ENCODE data around the gene INVS. TPM values are rescaled to one million over a fixed set of nuclear protein-coding genes. Genes with fewer than 3 reads are reported as not detected.

Gene INVS
- total RNA-seq, 1 experiment from 2014 or later, result 18.6 TPM

- DNase-seq (ENCODE audit: low read depth), result no peak
These were observed 182.0 kb downstream of the INVS start for GRCh38 chr9:100281066-100281465.

- DNase-seq (ENCODE audit: low read depth), result no peak
These were observed 182.8 kb downstream of the INVS start for GRCh38 chr9:100281676-100282387.

GRCh38 chr9:100282388-100282719 lies 183.3 kb downstream of the INVS start:
- no peak for DNase-seq (ENCODE audit: low read depth)

- DNase-seq (ENCODE audit: low read depth), result no peak
These were observed 185.2 kb downstream of the INVS start for GRCh38 chr9:100284247-100284646.

- DNase-seq (ENCODE audit: low read depth), result no peak
These were observed 186.0 kb downstream of the INVS start for GRCh38 chr9:100285080-100285479.

GRCh38 chr9:100285601-100286000 lies 186.6 kb downstream of the INVS start:
- DNase-seq (ENCODE audit: low read depth), result no peak

- no peak for DNase-seq (ENCODE audit: low read depth)
These were observed 187.2 kb downstream of the INVS start for GRCh38 chr9:100286257-100286656.

- no peak for DNase-seq (ENCODE audit: low read depth)
These were observed 188.1 kb downstream of the INVS start for GRCh38 chr9:100287186-100287585.

- no peak for DNase-seq (ENCODE audit: low read depth)
These were observed 191.7 kb downstream of the INVS start for GRCh38 chr9:100290714-100291113.

GRCh38 chr9:100292414-100292813 lies 193.4 kb downstream of the INVS start:
- no peak for DNase-seq (ENCODE audit: low read depth)

GRCh38 chr9:100294341-100294740 lies 195.3 kb downstream of the INVS start:
- DNase-seq (ENCODE audit: low read depth), result no peak

- DNase-seq (ENCODE audit: low read depth), result no peak
These were observed 195.8 kb downstream of the INVS start for GRCh38 chr9:100294806-100295205.

GRCh38 chr9:100295240-100295639 lies 196.2 kb downstream of the INVS start:
- no peak for DNase-seq (ENCODE audit: low read depth)

- DNase-seq (ENCODE audit: low read depth), result no peak
These were observed 197.4 kb downstream of the INVS start for GRCh38 chr9:100296407-100296806.

GRCh38 chr9:100298378-100298777 lies 199.3 kb downstream of the INVS start:
- DNase-seq (ENCODE audit: low read depth), result no peak

GRCh38 chr9:100303747-100304146 lies 204.7 kb downstream of the INVS start:
- DNase-seq (ENCODE audit: low read depth), result no peak

- DNase-seq (ENCODE audit: low read depth), result no peak
These were observed 207.2 kb downstream of the INVS start for GRCh38 chr9:100306283-100306682.

GRCh38 chr9:100307080-100307479 lies 208.0 kb downstream of the INVS start:
- no peak for DNase-seq (ENCODE audit: low read depth)

- no peak for DNase-seq (ENCODE audit: low read depth)
These were observed 210.0 kb downstream of the INVS start for GRCh38 chr9:100308965-100309564.

- DNase-seq (ENCODE audit: low read depth), result no peak
These were observed 210.9 kb downstream of the INVS start for GRCh38 chr9:100309992-100310391.

- no peak for DNase-seq (ENCODE audit: low read depth)
These were observed 216.5 kb downstream of the INVS start for GRCh38 chr9:100315561-100315960.

GRCh38 chr9:100317706-100318105 lies 218.7 kb downstream of the INVS start:
- DNase-seq (ENCODE audit: low read depth), result no peak

- peak; percentile 22 for DNase-seq (ENCODE audit: low read depth)
These were observed 224.0 kb downstream of the INVS start for GRCh38 chr9:100322954-100323536.

Data from Daoy (cell line).